Measurements from ENCODE around the gene CHURC1. TPM values are rescaled to one million over a fixed set of nuclear protein-coding genes. Genes with fewer than 3 reads are reported as not detected.

Gene CHURC1
- total RNA-seq, 3 donors from 2014 or later (not counting 1 experiment from before 2014, with no cell fraction given): 56.1 to 65.5 (median 65.4) TPM

GRCh38 chr14:64952598-64953309 is 38.5 kb downstream of the CHURC1 start:
- Mint-ChIP-seq H3K4me3 (no peak overlapping the region), H3K27me3 (ENCODE audit: low read depth in 2 of 2) (no peaks in the 10 kb centered on the region), H3K9me3 (no peaks in the 10 kb centered on the region), H3K4me1 (peaks cover 7 to 11% of the 10 kb centered on the region in 2 donors), H3K27ac (no peak overlapping the region), H3K36me3 (no peaks in the 10 kb centered on the region)
- 75% methylated on average over 7 of the region's 7 CpGs for WGBS (ENCODE audit: insufficient coverage)
- H3K36me3 ChIP-seq (ENCODE audit: control insufficient read depth, insufficient read depth, low read length): no peaks in the 10 kb centered on the region
- no peaks in the 10 kb centered on the region for H3K9me3 ChIP-seq (ENCODE audit: control insufficient read depth, insufficient read depth, low read length)
- H3K4me3 ChIP-seq (ENCODE audit: low read length): no peak overlapping the region
- H3K27me3 ChIP-seq (ENCODE audit: control insufficient read depth, insufficient read depth, low read length): no peaks in the 10 kb centered on the region
- no peak for DNase-seq
- intact Hi-C loops (cut with micrococcal nuclease): no loop called here
- TF ChIP-seq CTCF (IDR thresholded peaks at IDR 0.05): no peak
- no peaks in the 10 kb centered on the region for H3K4me1 ChIP-seq (ENCODE audit: control insufficient read depth, insufficient read depth, low read length)
- no peak overlapping the region for H3K27ac ChIP-seq (ENCODE audit: low read length)
- no peak for ATAC-seq

GRCh38 chr14:64953310-64953654 is 39.0 kb downstream of the CHURC1 start:
- DNase-seq: no peak
- H3K9me3 Mint-ChIP-seq: no peaks in the 10 kb centered on the region
- peaks cover 7 to 10% of the 10 kb centered on the region in 2 donors for H3K4me1 Mint-ChIP-seq
- H3K27ac Mint-ChIP-seq: no peak overlapping the region
- H3K27me3 Mint-ChIP-seq (ENCODE audit: low read depth in 2 of 2): no peaks in the 10 kb centered on the region
- no peaks in the 10 kb centered on the region for H3K36me3 ChIP-seq (ENCODE audit: control insufficient read depth, insufficient read depth, low read length)
- no peak overlapping the region for H3K27ac ChIP-seq (ENCODE audit: low read length)
- no peaks in the 10 kb centered on the region for H3K27me3 ChIP-seq (ENCODE audit: control insufficient read depth, insufficient read depth, low read length)
- H3K9me3 ChIP-seq (ENCODE audit: control insufficient read depth, insufficient read depth, low read length): no peaks in the 10 kb centered on the region
- H3K36me3 Mint-ChIP-seq: no peaks in the 10 kb centered on the region
- WGBS (ENCODE audit: insufficient coverage): 96% methylated on average over 8 of the region's 8 CpGs
- no peak for ATAC-seq
- no peak overlapping the region for H3K4me3 ChIP-seq (ENCODE audit: low read length)
- no peaks in the 10 kb centered on the region for H3K4me1 ChIP-seq (ENCODE audit: control insufficient read depth, insufficient read depth, low read length)
- intact Hi-C loops (cut with micrococcal nuclease): no loop called here
- no peak overlapping the region for H3K4me3 Mint-ChIP-seq
- TF ChIP-seq CTCF (IDR thresholded peaks at IDR 0.05): no peak

- no peak for TF ChIP-seq CTCF (IDR thresholded peaks at IDR 0.05)
- H3K9me3 ChIP-seq (ENCODE audit: control insufficient read depth, insufficient read depth, low read length): no peaks in the 10 kb centered on the region
- no peak overlapping the region for H3K27ac Mint-ChIP-seq
These were observed 39.4 kb downstream of the CHURC1 start for GRCh38 chr14:64953661-64954060.

More at GRCh38 chr14:64953661-64954060, 39.4 kb downstream of the CHURC1 start:
- H3K4me3 Mint-ChIP-seq: no peak overlapping the region
- H3K4me3 ChIP-seq (ENCODE audit: low read length): no peak overlapping the region
- H3K4me1 Mint-ChIP-seq: peaks cover 7 to 8% of the 10 kb centered on the region in 2 donors
- H3K36me3 Mint-ChIP-seq: no peaks in the 10 kb centered on the region
- H3K9me3 Mint-ChIP-seq: no peaks in the 10 kb centered on the region
- no peak overlapping the region for H3K27ac ChIP-seq (ENCODE audit: low read length)
- no peak for ATAC-seq
- 98% methylated on average over 6 of the region's 6 CpGs for whole genome bisulfite sequencing (ENCODE audit: insufficient coverage)
- no peaks in the 10 kb centered on the region for H3K27me3 Mint-ChIP-seq (ENCODE audit: low read depth in 2 of 2)
- intact Hi-C loops (cut with micrococcal nuclease): no loop called here
- no peaks in the 10 kb centered on the region for H3K36me3 ChIP-seq (ENCODE audit: control insufficient read depth, insufficient read depth, low read length)
- no peak for DNase-seq
- H3K4me1 ChIP-seq (ENCODE audit: control insufficient read depth, insufficient read depth, low read length): no peaks in the 10 kb centered on the region
- no peaks in the 10 kb centered on the region for H3K27me3 ChIP-seq (ENCODE audit: control insufficient read depth, insufficient read depth, low read length)

All from natural killer cell (primary cell).